Activated CD8-positive, alpha-beta memory T cell treated with anti-CD3 and anti-CD28 coated beads, Interleukin-2, amount 10 ng/mL, durations not matched to agents 7 days and 5 days (primary cell): Measurements from ENCODE around the gene CNOT4. TPM values are rescaled to one million over a fixed set of nuclear protein-coding genes. Genes with fewer than 3 reads are reported as not detected.

Source experiments
- total RNA-seq, 2 experiments: library from RNA; stranded (reverse); gene quantifications; one replicate each; pipeline ENCODE4 v1.2.3, GENCODE V29; 2021

Gene CNOT4
- total RNA-seq, 2 experiments from 2014 or later = 21.1 to 26.5 TPM

Other genes with a start within 250 kb of the CNOT4 start
- 100 to 1,000 TPM; 119 to 120 TPM for gene NUP205, start 47.8 kb upstream of the CNOT4 start, total RNA-seq
- gene STMP1, start 152.4 kb upstream of the CNOT4 start, total RNA-seq = 10 to 100 TPM; 14.4 to 17.5 TPM
- gene SLC13A4, start 218.1 kb upstream of the CNOT4 start, total RNA-seq = not detected
- gene FAM180A, start 238.7 kb upstream of the CNOT4 start, total RNA-seq = not detected